SK-N-SH (cell line): ENCODE data around the gene SF3B6. TPM values are rescaled to one million over a fixed set of nuclear protein-coding genes. Genes with fewer than 3 reads are reported as not detected.

Experiments used
- CTCF ChIA-PET: fragments of 300-600, 350-600 bp; formaldehyde crosslinking; extraction: SDS; loops from one replicate; lab custom pipeline; 2021; lab: Yijun Ruan, JAX
- POLR2A ChIA-PET: fragments of 350-600 bp; sonication (Branson Sonifier 250); formaldehyde crosslinking; extraction: SDS; loops from one replicate; lab custom pipeline; 2020; ENCODE audit warnings: antibody characterized with exemption, inconsistent platforms; lab: Yijun Ruan, JAX
- DNase-seq: peaks from one replicate; pipeline ENCODE4 v3.0.0; 2012
- H2AFZ ChIP-seq: fragments of 200-600 bp; sonication (generic); 2 replicates; pipeline ENCODE4 v1.8.1; 2016; ENCODE audit warnings: antibody characterized with exemption, mild to moderate bottlenecking, low read depth
- H3F3A ChIP-seq: fragments of 200-600 bp; sonication (generic); replicated peaks from 2 replicates; pipeline ENCODE3; 2016; ENCODE audit warnings: antibody characterized with exemption, mild to moderate bottlenecking; ENCODE audit not compliant: insufficient read depth
- H3K27ac ChIP-seq, 2 experiments: fragments of 200-500 bp in 1 of 2; fragments of 200-600 bp in 1 of 2; sonication (Bioruptor generic) in 1 of 2; sonication (generic), shearing (Covaris generic) in 1 of 2; 2 replicates each; pipeline versions ENCODE4 v1.5.1 to v1.6.1; 2014 to 2016; ENCODE audit warnings: low read depth in 2 of 2, inconsistent platforms in 1 of 2, low read length in 1 of 2, mild to moderate bottlenecking in 1 of 2, mixed read lengths in 1 of 2
- H3K27me3 ChIP-seq: fragments of 200-600 bp; sonication (generic), shearing (Covaris generic); 2 replicates; pipeline ENCODE4 v1.6.1; 2016; ENCODE audit warnings: mixed run types; ENCODE audit not compliant: insufficient read depth
- H3K36me3 ChIP-seq, 2 experiments: fragments of 200-500 bp in 1 of 2; fragments of 200-600 bp in 1 of 2; sonication (Bioruptor generic) in 1 of 2; sonication (generic) in 1 of 2; replicated peaks in 1 of 2; 2 replicates each; pipeline versions ENCODE3 to v1.5.1; 2014 to 2016; ENCODE audit warnings: low read length in 1 of 2, mild to moderate bottlenecking in 1 of 2; ENCODE audit not compliant: insufficient read depth in 2 of 2, control insufficient read depth in 1 of 2
- H3K4me1 ChIP-seq, 2 experiments: fragments of 200-500 bp in 1 of 2; fragments of 200-600 bp in 1 of 2; sonication (Bioruptor generic) in 1 of 2; sonication (generic), shearing (Covaris generic) in 1 of 2; 2 replicates each; pipeline versions ENCODE4 v1.5.1 to v1.6.1; 2014 to 2016; ENCODE audit warnings: low read depth in 1 of 2, low read length in 1 of 2, mixed run types in 1 of 2; ENCODE audit not compliant: insufficient read depth in 2 of 2, control insufficient read depth in 1 of 2
- H3K4me2 ChIP-seq: fragments of 200-600 bp; sonication (generic), shearing (Covaris generic); 2 replicates; pipeline ENCODE4 v1.6.1; 2017; ENCODE audit warnings: mixed run types
- H3K4me3 ChIP-seq, 2 experiments: fragments of 200-500 bp in 1 of 2; fragments of 200-600 bp in 1 of 2; sonication (Bioruptor generic) in 1 of 2; sonication (generic), shearing (Covaris generic) in 1 of 2; 2 replicates each; pipeline versions ENCODE4 v1.5.1 to v1.8.1; 2014 to 2016; ENCODE audit warnings: low read depth in 2 of 2, inconsistent platforms in 1 of 2, low read length in 1 of 2, mild to moderate bottlenecking in 1 of 2, mixed read lengths in 1 of 2, moderate library complexity in 1 of 2
- H3K79me2 ChIP-seq: fragments of 200-600 bp; sonication (generic); 2 replicates; pipeline ENCODE4 v1.8.1; 2017; ENCODE audit warnings: mild to moderate bottlenecking; ENCODE audit not compliant: insufficient read depth
- H3K9ac ChIP-seq: fragments of 200-600 bp; sonication (generic); 2 replicates; pipeline ENCODE4 v1.6.1; 2017; ENCODE audit warnings: mixed run types
- H3K9me2 ChIP-seq: fragments of 200-600 bp; sonication (generic); 2 replicates; pipeline ENCODE4 v1.6.1; 2017; ENCODE audit warnings: mixed run types
- H3K9me3 ChIP-seq: fragments of 200-600 bp; sonication (generic); 2 replicates; pipeline ENCODE4 v1.6.1; 2017; ENCODE audit warnings: mixed run types, mild to moderate bottlenecking, moderate library complexity
- H4K20me1 ChIP-seq: fragments of 200-600 bp; sonication (generic); 2 replicates; pipeline ENCODE4 v1.6.1; 2017; ENCODE audit warnings: mild to moderate bottlenecking, mixed run types; ENCODE audit not compliant: insufficient read depth
- ELF1 ChIP-seq: IDR thresholded peaks from 2 replicates; pipeline ENCODE4 v1.4.0; 2012
- EP300 ChIP-seq, 2 experiments: IDR thresholded peaks; 2 replicates each; pipeline versions ENCODE4 v1.4.0 to v1.6.1; 2012; ENCODE audit warnings: borderline replicate concordance in 1 of 2, low read depth in 1 of 2, low read length in 1 of 2
- EZH2phosphoT487 ChIP-seq: fragments of 200-600 bp; sonication (generic); IDR thresholded peaks from 2 replicates; pipeline ENCODE4 v1.6.1; 2017; ENCODE audit warnings: low read depth, mixed run types, mild to moderate bottlenecking, antibody characterized with exemption, moderate library complexity, borderline replicate concordance
- FOSL2 ChIP-seq: IDR thresholded peaks from 2 replicates; pipeline ENCODE4 v1.4.0; 2012; ENCODE audit warnings: low read depth, mild to moderate bottlenecking, moderate library complexity, borderline replicate concordance
- GATA2 ChIP-seq: sonication (generic); formaldehyde crosslinking; IDR thresholded peaks from 2 replicates; pipeline ENCODE4 v1.5.0; 2020; ENCODE audit warnings: mild to moderate bottlenecking, missing genetic modification reagents
- MEF2A ChIP-seq: IDR thresholded peaks from 2 replicates; pipeline ENCODE4 v1.4.0; 2012; ENCODE audit warnings: low read depth, borderline replicate concordance
- MXI1 ChIP-seq: IDR thresholded peaks from 2 replicates; pipeline ENCODE4 v1.6.1; 2012; ENCODE audit warnings: mild to moderate bottlenecking, low read depth, low read length, improper control_type of control experiment
- NRF1 ChIP-seq: IDR thresholded peaks from 2 replicates; pipeline ENCODE4 v1.6.1; 2012; ENCODE audit warnings: low read depth, mild to moderate bottlenecking, low read length
- PBX3 ChIP-seq: IDR thresholded peaks from 2 replicates; pipeline ENCODE4; 2012
- RCOR1 ChIP-seq: fragments of 150-350 bp; IDR thresholded peaks from 2 replicates; pipeline ENCODE4 v1.6.1; 2017; ENCODE audit warnings: antibody characterized with exemption, low read length
- SIN3A ChIP-seq: IDR thresholded peaks from 2 replicates; pipeline ENCODE4 v1.6.1; 2012; ENCODE audit warnings: low read depth, mild to moderate bottlenecking, low read length, moderate library complexity, borderline replicate concordance
- SMC3 ChIP-seq: IDR thresholded peaks from 2 replicates; pipeline ENCODE4 v1.6.1; 2012; ENCODE audit warnings: low read depth, low read length, improper control_type of control experiment
- TAF1 ChIP-seq: IDR thresholded peaks from 2 replicates; pipeline ENCODE4 v1.6.1; 2012; ENCODE audit warnings: low read depth, mild to moderate bottlenecking, low read length, moderate library complexity, borderline replicate concordance
- USF2 ChIP-seq: fragments of 150-350 bp; IDR thresholded peaks from 2 replicates; pipeline ENCODE4 v1.6.1; 2017; ENCODE audit warnings: antibody characterized with exemption, low read length, low read depth, borderline replicate concordance
- YY1 ChIP-seq: IDR thresholded peaks from 2 replicates; pipeline ENCODE4 v1.4.0; 2012; ENCODE audit warnings: low read depth, mild to moderate bottlenecking
- ZBTB33 ChIP-seq: IDR thresholded peaks from 2 replicates; pipeline ENCODE4 v1.4.0; 2012; ENCODE audit warnings: low read depth, borderline replicate concordance
- WGBS: methylation state at CpG from one replicate; pipeline ENCODE4 v1.1.6; 2017; ENCODE audit warnings: low lambda C conversion rate; 5-methylcytosine and 5-hydroxymethylcytosine counted together
- polyA plus RNA-seq, 3 experiments: library from polyadenylated mRNA; depleted of rRNA; stranded (reverse); fragments of >200 nt; gene quantifications; 2 replicates each; pipeline ENCODE4 v1.2.3, GENCODE V29; 2012

The SF3B6 gene
- polyA plus RNA-seq, 1 of the 3 experiments (the other 2 are of a cell fraction), result 275 TPM

- Histone ChIP-seq H4K20me1 (no peaks in the 10 kb centered on the region), H3K9ac (no peak overlapping the region), H3K27ac (no peak overlapping the region), H3K4me2 (no peak overlapping the region), H3K9me3 (no peaks in the 10 kb centered on the region), H3K9me2 (no peaks in the 10 kb centered on the region), H3K4me3 (no peak overlapping the region), H3K27me3 (no peaks in the 10 kb centered on the region), H2AFZ (no peak overlapping the region), H3K36me3 (peaks cover 11 to 27% of the 10 kb centered on the region in 2 experiments), H3K4me1 (no peaks in the 10 kb centered on the region), H3K79me2 (peaks cover 64% of the 10 kb centered on the region), H3F3A (no peaks in the 10 kb centered on the region)
- no peak for DNase-seq
- CTCF ChIA-PET, result interaction anchor here (1.2 kb wide), 1 partner anchor 10 kb away, joined by 3 read pairs; no protein-coding TSS in a partner anchor
- POLR2A ChIA-PET, result no interaction called here
- 96% methylated on average over 4 of the region's 4 CpGs for WGBS
- TF ChIP-seq MXI1 (no peak), TAF1 (no peak), EP300 (IDR thresholded peaks at IDR 0.05; ENCODE audit: borderline replicate concordance in 1 of 2, low read depth in 1 of 2, low read length in 1 of 2) (no peak), RCOR1 (no peak), USF2 (no peak), NRF1 (no peak), GATA2 (CRISPR knock-in tag) (no peak), PBX3 (no peak), ELF1 (no peak), EZH2phosphoT487 (no peak), FOSL2 (no peak), YY1 (no peak), SMC3 (no peak), MEF2A (no peak), SIN3A (no peak), ZBTB33 (no peak)
Observed at GRCh38 chr2:24040511-24040910, 35.6 kb downstream of the SF3B6 start.
